ENCODE results near the gene CD52. TPM values are rescaled to one million over a fixed set of nuclear protein-coding genes. Genes with fewer than 3 reads are reported as not detected.

CD52 gene
- total and polyA plus RNA-seq, 12 donors, result 2.5 to 239 (median 5.6) TPM; not detected in 2

- H3K4me1 ChIP-seq (replicated peaks in 1 of 2), result no peaks in the 10 kb centered on the region
- no peak for TF ChIP-seq POLR2A (IDR thresholded peaks at IDR 0.05)
- TF ChIP-seq CTCF (IDR thresholded peaks at IDR 0.05), result no peak
- no peaks in the 10 kb centered on the region for H3K36me3 ChIP-seq (replicated peaks in 1 of 2)
- WGBS, 4 donors, result 81 to 92% (median 84%) methylated on average over 8 to 9 of the region's 9 CpGs
- intact Hi-C loops (cut with DNase I), result no loop called here
- no peak overlapping the region for H3K4me3 ChIP-seq
- H3K27me3 ChIP-seq, result peaks cover 6% of the 10 kb centered on the region
- DNase-seq, result no peak
- no peaks in the 10 kb centered on the region for H3K9me3 ChIP-seq (replicated peaks in 1 of 3)
- no peak overlapping the region for H3K27ac ChIP-seq
These were observed 33.2 kb downstream of the CD52 start for GRCh38 chr1:26350701-26351589.

DNA sequence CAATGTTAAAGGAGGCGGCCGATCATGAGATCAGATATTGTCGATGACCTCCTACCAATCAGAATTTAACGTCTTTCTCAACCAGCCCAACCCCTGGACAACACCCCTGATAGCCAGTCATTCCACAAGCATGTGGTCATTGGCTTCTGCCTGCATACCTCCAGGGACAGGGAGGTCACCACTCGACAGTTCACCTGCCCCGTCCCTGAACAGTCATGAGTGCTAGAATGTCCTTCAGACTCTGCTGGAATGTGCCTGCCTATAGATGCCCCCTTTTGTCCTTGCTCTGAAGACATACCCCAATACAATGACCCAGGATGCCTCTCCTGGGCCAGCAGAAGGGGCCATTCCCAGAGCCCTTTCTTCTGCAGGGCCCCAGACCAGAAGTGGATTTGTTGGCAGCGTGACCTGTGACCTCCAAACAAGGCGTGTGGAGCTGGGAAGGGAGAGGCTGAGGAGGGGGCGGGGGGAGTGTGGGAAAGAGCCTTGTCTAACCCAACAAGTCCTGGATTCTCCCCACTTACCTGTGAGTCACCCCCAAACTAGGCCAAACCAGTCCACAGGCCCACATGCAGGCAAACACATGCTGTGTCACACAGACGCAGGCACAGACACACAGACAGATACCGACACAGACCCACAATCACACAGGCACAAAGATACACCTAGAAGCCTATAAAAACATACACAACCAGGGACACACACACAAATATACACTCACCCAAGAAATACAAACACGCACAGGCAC is 34.0 kb downstream of the CD52 start:
- TF ChIP-seq CTCF (IDR thresholded peaks at IDR 0.05) (no peak), POLR2A (IDR thresholded peaks at IDR 0.05) (no peak)
- Histone ChIP-seq H3K4me1 (replicated peaks in 1 of 2) (no peaks in the 10 kb centered on the region), H3K36me3 (replicated peaks in 1 of 2) (no peaks in the 10 kb centered on the region), H3K9me3 (replicated peaks in 1 of 3) (no peaks in the 10 kb centered on the region), H3K27me3 (peaks cover 6% of the 10 kb centered on the region), H3K4me3 (no peak overlapping the region), H3K27ac (no peak overlapping the region)
- intact Hi-C loops (cut with DNase I), result no loop called here
- DNase-seq, result no peak
- 84 to 89% (median 86%) methylated on average over 12 of the region's 12 CpGs for WGBS, 4 donors

DNA sequence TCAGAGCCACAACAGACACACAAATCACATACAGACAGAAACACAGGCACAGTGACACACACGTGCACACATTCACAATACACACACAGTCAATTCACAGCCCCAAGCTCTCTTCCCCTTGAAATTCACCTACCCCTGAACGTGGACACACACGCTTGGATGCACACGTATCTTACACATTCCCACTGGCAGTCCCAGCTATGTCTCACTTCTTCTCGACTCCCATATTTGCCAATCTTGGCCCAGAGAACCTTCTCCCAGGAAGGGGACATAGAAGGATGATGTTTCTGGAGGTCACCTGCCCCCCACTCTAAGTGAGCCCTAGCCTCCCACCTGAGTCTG is 34.6 kb downstream of the CD52 start:
- WGBS, 4 donors, result 83 to 90% (median 86%) methylated on average over 5 of the region's 5 CpGs
- TF ChIP-seq CTCF (IDR thresholded peaks at IDR 0.05), result no peak
- TF ChIP-seq POLR2A (IDR thresholded peaks at IDR 0.05), result no peak

GRCh38 chr1:26353210-26353859 is 35.6 kb downstream of the CD52 start:
- 69 to 86% (median 78%) methylated on average over 4 of the region's 4 CpGs for WGBS, 4 donors
- TF ChIP-seq POLR2A (IDR thresholded peaks at IDR 0.05), result no peak
- no peak for TF ChIP-seq CTCF (IDR thresholded peaks at IDR 0.05)
- H3K9me3 ChIP-seq (replicated peaks in 1 of 3), result no peaks in the 10 kb centered on the region
- intact Hi-C loops (cut with DNase I), result no loop called here
- no peak overlapping the region for H3K4me3 ChIP-seq
- peaks cover 6% of the 10 kb centered on the region for H3K27me3 ChIP-seq
- H3K27ac ChIP-seq, result no peak overlapping the region
- DNase-seq, result no peak
- no peaks in the 10 kb centered on the region for H3K36me3 ChIP-seq (replicated peaks in 1 of 2)
- no peaks in the 10 kb centered on the region for H3K4me1 ChIP-seq (replicated peaks in 1 of 2)

More for the DNA sequence above, 34.6 kb downstream of the CD52 start:
- Histone ChIP-seq H3K9me3 (replicated peaks in 1 of 3) (no peaks in the 10 kb centered on the region), H3K27me3 (peaks cover 6% of the 10 kb centered on the region), H3K36me3 (replicated peaks in 1 of 2) (no peaks in the 10 kb centered on the region), H3K4me3 (no peak overlapping the region), H3K4me1 (replicated peaks in 1 of 2) (no peaks in the 10 kb centered on the region), H3K27ac (no peak overlapping the region)
- no peak for DNase-seq
- intact Hi-C loops (cut with DNase I), result no loop called here

All from adrenal gland (tissue), 12 donors.